Measurements from ENCODE around the gene TRIM45. TPM values are rescaled to one million over a fixed set of nuclear protein-coding genes. Genes with fewer than 3 reads are reported as not detected.

Gene TRIM45
- total and polyA plus RNA-seq, 12 donors: 0.85 to 44.0 (median 5.0) TPM

GRCh38 chr1:117146072-117146471 is 24.5 kb upstream of the TRIM45 start:
- H3K27me3 ChIP-seq: no peaks in the 10 kb centered on the region
- 79 to 88% (median 83%) methylated on average over 2 of the region's 2 CpGs for WGBS, 4 donors
- no peaks in the 10 kb centered on the region for H3K36me3 ChIP-seq (replicated peaks in 1 of 2)
- no peak for DNase-seq
- intact Hi-C loops (cut with DNase I): no loop called here
- TF ChIP-seq POLR2A (IDR thresholded peaks at IDR 0.05): no peak
- TF ChIP-seq CTCF (IDR thresholded peaks at IDR 0.05): no peak
- H3K27ac ChIP-seq: no peak overlapping the region
- H3K4me3 ChIP-seq: no peak overlapping the region
- H3K9me3 ChIP-seq (replicated peaks in 1 of 3): no peaks in the 10 kb centered on the region
- H3K4me1 ChIP-seq (replicated peaks in 1 of 2): no peaks in the 10 kb centered on the region

GRCh38 chr1:117143871-117144270 is 22.3 kb upstream of the TRIM45 start:
- no peaks in the 10 kb centered on the region for H3K27me3 ChIP-seq
- TF ChIP-seq CTCF (IDR thresholded peaks at IDR 0.05) (no peak), POLR2A (IDR thresholded peaks at IDR 0.05) (no peak)
- H3K4me3 ChIP-seq: no peak overlapping the region
- no peaks in the 10 kb centered on the region for H3K36me3 ChIP-seq (replicated peaks in 1 of 2)
- H3K27ac ChIP-seq: no peak overlapping the region
- 89 to 100% (median 95%) methylated on average over 3 of the region's 3 CpGs for WGBS, 4 donors
- no peaks in the 10 kb centered on the region for H3K4me1 ChIP-seq (replicated peaks in 1 of 2)
- no peak for DNase-seq
- no peaks in the 10 kb centered on the region for H3K9me3 ChIP-seq (replicated peaks in 1 of 3)
- intact Hi-C loops (cut with DNase I): no loop called here

GRCh38 chr1:117143172-117143571 is 21.6 kb upstream of the TRIM45 start:
- Histone ChIP-seq H3K4me1 (replicated peaks in 1 of 2) (no peaks in the 10 kb centered on the region), H3K9me3 (replicated peaks in 1 of 3) (no peaks in the 10 kb centered on the region), H3K27ac (no peak overlapping the region), H3K27me3 (no peaks in the 10 kb centered on the region), H3K36me3 (replicated peaks in 1 of 2) (no peaks in the 10 kb centered on the region), H3K4me3 (no peak overlapping the region)
- intact Hi-C loops (cut with DNase I): no loop called here
- DNase-seq: no peak
- no peak for TF ChIP-seq CTCF (IDR thresholded peaks at IDR 0.05)
- TF ChIP-seq POLR2A (IDR thresholded peaks at IDR 0.05): no peak

GRCh38 chr1:117142200-117142599 is 20.7 kb upstream of the TRIM45 start:
- Histone ChIP-seq H3K4me1 (replicated peaks in 1 of 2) (no peaks in the 10 kb centered on the region), H3K4me3 (no peak overlapping the region), H3K27ac (no peak overlapping the region), H3K27me3 (no peaks in the 10 kb centered on the region), H3K36me3 (replicated peaks in 1 of 2) (no peaks in the 10 kb centered on the region), H3K9me3 (replicated peaks in 1 of 3) (no peaks in the 10 kb centered on the region)
- no peak for DNase-seq
- TF ChIP-seq CTCF (IDR thresholded peaks at IDR 0.05) (no peak), POLR2A (IDR thresholded peaks at IDR 0.05) (no peak)
- intact Hi-C loops (cut with DNase I): no loop called here
- 83 to 92% (median 87%) methylated on average over 2 of the region's 2 CpGs for WGBS, 4 donors
